Body of pancreas (tissue), 4 donors: Measurements from ENCODE around the gene AK5. TPM values are rescaled to one million over a fixed set of nuclear protein-coding genes. Genes with fewer than 3 reads are reported as not detected.

ENCODE experiments used
- ATAC-seq: fragments of 150-250 bp; one replicate; pipeline ENCODE4 v1.9.1; 2016
- DNase-seq, 4 donors: peaks; one replicate each; pipeline ENCODE4 v3.0.0-alpha.2; 2019
- H3K27ac ChIP-seq, 4 donors: fragments of 200-600 bp; sonication (generic); 1 replicate in 3 of 4; 2 replicates in 1 of 4; pipeline versions ENCODE4 v1.5.1 to v1.6.1; 2016 to 2019; ENCODE audit warnings: mild to moderate bottlenecking in 1 of 4, mixed read lengths in 1 of 4, moderate library complexity in 1 of 4
- H3K27me3 ChIP-seq, 2 donors: fragments of 200-600 bp; sonication (generic); one replicate each; pipeline ENCODE4 v1.6.0; 2016; ENCODE audit warnings: mild to moderate bottlenecking in 1 of 2
- H3K36me3 ChIP-seq, 2 donors: fragments of 200-600 bp; sonication (generic); replicated peaks in 1 of 2; 2 replicates each; pipeline ENCODE4 v1.5.1; 2016; ENCODE audit warnings: low read depth in 2 of 2; ENCODE audit not compliant: insufficient read depth in 1 of 2
- H3K4me1 ChIP-seq: fragments of 200-600 bp; sonication (generic); one replicate; pipeline ENCODE4 v1.6.0; 2016
- H3K4me3 ChIP-seq, 2 donors: fragments of 200-600 bp; sonication (generic); 1 replicate in 1 of 2; 2 replicates in 1 of 2; pipeline ENCODE4 v1.5.1; 2016 to 2019
- H3K9me3 ChIP-seq, 3 donors: fragments of 200-600 bp; sonication (generic); 1 replicate in 2 of 3; 2 replicates in 1 of 3; pipeline ENCODE4 v1.5.1; 2016
- CTCF ChIP-seq, 7 experiments: fragments of 450-650 bp in 4 of 7; fragments of 200-600 bp in 3 of 7; sonication (generic) in 3 of 7; IDR thresholded peaks; one replicate each; pipeline ENCODE4 v1.5.1; 2016 to 2019; ENCODE audit warnings: antibody characterized with exemption in 7 of 7
- POLR2A ChIP-seq, 3 donors: fragments of 450-650 bp; IDR thresholded peaks; one replicate each; pipeline ENCODE4 v1.6.1; 2016; ENCODE audit warnings: antibody characterized with exemption in 3 of 3, mild to moderate bottlenecking in 2 of 3
- WGBS, 2 donors: methylation state at CpG; one replicate each; pipeline ENCODE4 v1.1.5; 2017; 5-methylcytosine and 5-hydroxymethylcytosine counted together
- intact Hi-C: fragments of 100-400 bp; cut with DNase I; formaldehyde crosslinking; loops from one replicate; pipeline ENCODE4 v1.15.1; 2023
- total RNA-seq, 2 donors: library from RNA; depleted of rRNA; stranded (reverse); fragments of >200 nt; gene quantifications; one replicate each; pipeline ENCODE4 v1.1.0, GENCODE V29; 2016

AK5 gene
- total RNA-seq, 2 donors from 2014 or later = not detected

- intact Hi-C loops = no loop called here
- H3K4me3 ChIP-seq = no peak overlapping the region
- DNase-seq = no peak
- H3K36me3 ChIP-seq = no peaks in the 10 kb centered on the region
- H3K27ac ChIP-seq = no peak overlapping the region
- H3K9me3 ChIP-seq = no peaks in the 10 kb centered on the region
- no peaks in the 10 kb centered on the region for H3K27me3 ChIP-seq
- TF ChIP-seq CTCF (IDR thresholded peaks at IDR 0.05) (no peak), POLR2A (IDR thresholded peaks at IDR 0.05) (no peak)
- no peaks in the 10 kb centered on the region for H3K4me1 ChIP-seq
- 95 to 97% methylated on average over 5 of the region's 5 CpGs for WGBS, 2 donors
- ATAC-seq = no peak
Observed at GRCh38 chr1:77589231-77589630, 307.4 kb downstream of the AK5 start.

GRCh38 chr1:77590651-77591050, 308.8 kb downstream of the AK5 start:
- no peaks in the 10 kb centered on the region for H3K36me3 ChIP-seq
- no peak for ATAC-seq
- no peaks in the 10 kb centered on the region for H3K9me3 ChIP-seq
- intact Hi-C loops = no loop called here
- no peaks in the 10 kb centered on the region for H3K27me3 ChIP-seq
- H3K4me1 ChIP-seq = no peaks in the 10 kb centered on the region
- H3K4me3 ChIP-seq = no peak overlapping the region
- 100% methylated on average over 1 of the region's 1 CpG for WGBS, 2 donors
- TF ChIP-seq POLR2A (IDR thresholded peaks at IDR 0.05) = no peak
- TF ChIP-seq CTCF (IDR thresholded peaks at IDR 0.05) = no peak
- DNase-seq = no peak
- H3K27ac ChIP-seq = no peak overlapping the region

GRCh38 chr1:77592906-77593305, 311.1 kb downstream of the AK5 start:
- H3K9me3 ChIP-seq = no peaks in the 10 kb centered on the region
- TF ChIP-seq POLR2A (IDR thresholded peaks at IDR 0.05) (no peak), CTCF (IDR thresholded peaks at IDR 0.05) (no peak)
- H3K4me3 ChIP-seq = no peak overlapping the region
- intact Hi-C loops = no loop called here
- no peaks in the 10 kb centered on the region for H3K27me3 ChIP-seq
- DNase-seq (no peak), ATAC-seq (no peak)
- no peak overlapping the region for H3K27ac ChIP-seq
- H3K36me3 ChIP-seq = no peaks in the 10 kb centered on the region
- H3K4me1 ChIP-seq = no peaks in the 10 kb centered on the region
- WGBS, 2 donors = 98% methylated on average over 2 of the region's 2 CpGs

GRCh38 chr1:77594366-77595112, 312.7 kb downstream of the AK5 start:
- intact Hi-C loops = no loop called here
- DNase-seq (no peak), ATAC-seq (no peak)
- no peak for TF ChIP-seq POLR2A (IDR thresholded peaks at IDR 0.05)
- TF ChIP-seq CTCF (IDR thresholded peaks at IDR 0.05) = no peak
- WGBS, 2 donors = 85 to 94% methylated on average over 1 of the region's 1 CpG
- Histone ChIP-seq H3K27ac (no peak overlapping the region), H3K27me3 (no peaks in the 10 kb centered on the region), H3K36me3 (no peaks in the 10 kb centered on the region), H3K4me1 (no peaks in the 10 kb centered on the region), H3K4me3 (no peak overlapping the region), H3K9me3 (no peaks in the 10 kb centered on the region)

- DNase-seq (no peak), ATAC-seq (no peak)
- Histone ChIP-seq H3K36me3 (no peaks in the 10 kb centered on the region), H3K4me3 (no peak overlapping the region), H3K4me1 (peaks cover 11% of the 10 kb centered on the region), H3K27ac (no peak overlapping the region), H3K9me3 (no peaks in the 10 kb centered on the region), H3K27me3 (no peaks in the 10 kb centered on the region)
- TF ChIP-seq CTCF (IDR thresholded peaks at IDR 0.05) (no peak), POLR2A (IDR thresholded peaks at IDR 0.05) (no peak)
- intact Hi-C loops = no loop called here
- 88 to 94% methylated on average over 1 of the region's 1 CpG for WGBS, 2 donors
Observed at GRCh38 chr1:77597310-77597709, 315.5 kb downstream of the AK5 start.
